ENCODE results near the gene SOX8.

DNA sequence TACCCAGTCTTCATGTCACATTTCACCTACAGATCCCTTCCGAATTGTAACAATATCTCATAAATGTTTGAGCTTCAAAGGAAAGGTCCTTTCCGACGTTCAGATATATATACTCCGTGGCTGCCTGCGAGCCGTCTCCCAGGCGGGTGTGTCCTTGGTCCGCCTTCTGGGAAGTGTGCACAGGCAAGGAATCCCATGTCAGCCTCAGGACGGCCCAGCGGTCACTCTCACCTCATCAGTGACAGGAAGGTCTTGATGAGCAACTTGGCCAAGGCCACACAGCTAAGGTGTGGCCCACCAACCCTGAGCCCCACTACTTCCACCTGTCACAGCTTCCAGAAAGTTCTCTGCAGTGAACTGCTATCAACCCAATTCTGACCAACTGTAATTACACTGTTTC is 15.1 kb upstream of the SOX8 start:
- TF ChIP-seq ZSCAN29 (IDR thresholded peaks at IDR 0.05) (no peak), JUNB (IDR thresholded peaks at IDR 0.05) (no peak), TAF1 (IDR thresholded peaks at IDR 0.05; ENCODE audit: borderline replicate concordance, low read depth, low read length) (no peak), CEBPB (IDR thresholded peaks at IDR 0.05; ENCODE audit: borderline replicate concordance in 1 of 2, low read depth in 2 of 2, low read length in 2 of 2) (no peak), POLR2AphosphoS5 (IDR thresholded peaks at IDR 0.05; ENCODE audit: low read length) (no peak), HDAC6 (IDR thresholded peaks at IDR 0.05; ENCODE audit: unreplicated experiment) (no peak)
- TF ChIP-seq, protein P1, sequence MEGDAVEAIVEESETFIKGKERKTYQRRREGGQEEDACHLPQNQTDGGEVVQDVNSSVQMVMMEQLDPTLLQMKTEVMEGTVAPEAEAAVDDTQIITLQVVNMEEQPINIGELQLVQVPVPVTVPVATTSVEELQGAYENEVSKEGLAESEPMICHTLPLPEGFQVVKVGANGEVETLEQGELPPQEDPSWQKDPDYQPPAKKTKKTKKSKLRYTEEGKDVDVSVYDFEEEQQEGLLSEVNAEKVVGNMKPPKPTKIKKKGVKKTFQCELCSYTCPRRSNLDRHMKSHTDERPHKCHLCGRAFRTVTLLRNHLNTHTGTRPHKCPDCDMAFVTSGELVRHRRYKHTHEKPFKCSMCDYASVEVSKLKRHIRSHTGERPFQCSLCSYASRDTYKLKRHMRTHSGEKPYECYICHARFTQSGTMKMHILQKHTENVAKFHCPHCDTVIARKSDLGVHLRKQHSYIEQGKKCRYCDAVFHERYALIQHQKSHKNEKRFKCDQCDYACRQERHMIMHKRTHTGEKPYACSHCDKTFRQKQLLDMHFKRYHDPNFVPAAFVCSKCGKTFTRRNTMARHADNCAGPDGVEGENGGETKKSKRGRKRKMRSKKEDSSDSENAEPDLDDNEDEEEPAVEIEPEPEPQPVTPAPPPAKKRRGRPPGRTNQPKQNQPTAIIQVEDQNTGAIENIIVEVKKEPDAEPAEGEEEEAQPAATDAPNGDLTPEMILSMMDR (IDR thresholded peaks at IDR 0.05 in 2 of 3, conservative IDR thresholded peaks at IDR 0.05 in 1 of 3; ENCODE audit: control insufficient read depth in 2 of 3, extremely low read depth in 1 of 3, insufficient read depth in 1 of 3, low read depth in 3 of 3, low read length in 3 of 3): no peak

All from GM12878 (cell line).